Keratinocyte (primary cell): ENCODE results near the gene ADGRV1. TPM values are rescaled to one million over a fixed set of nuclear protein-coding genes. Genes with fewer than 3 reads are reported as not detected.

Source experiments
- DNase-seq: peaks from one replicate; pipeline ENCODE4 v3.0.0-alpha.2; 2011; ENCODE audit warnings: low read depth, missing footprints, low spot score
- FAIRE-seq: peaks from 2 replicates; lab custom pipeline; 2011; peaks lifted over from hg19 to GRCh38; lab: Jason Lieb, UNC
- H2AFZ ChIP-seq: 2 replicates; pipeline ENCODE4 v1.6.0; 2012; ENCODE audit warnings: low read length, control low read depth, inconsistent platforms; ENCODE audit not compliant: control insufficient read depth
- H3K27ac ChIP-seq: 2 replicates; pipeline ENCODE4 v1.5.1; 2011; ENCODE audit warnings: low read length; ENCODE audit not compliant: control insufficient read depth, insufficient read depth
- H3K27me3 ChIP-seq: 3 replicates; pipeline ENCODE4 v1.6.0; 2011; ENCODE audit warnings: low read length; ENCODE audit not compliant: control insufficient read depth, insufficient read depth; ENCODE audit errors: extremely low read depth
- H3K36me3 ChIP-seq, 2 experiments: 2 replicates in 1 of 2; 3 replicates in 1 of 2; pipeline ENCODE4 v1.5.1; 2011; ENCODE audit warnings: low read length in 2 of 2, mild to moderate bottlenecking in 1 of 2; ENCODE audit not compliant: control insufficient read depth in 2 of 2, insufficient read depth in 2 of 2; ENCODE audit errors: extremely low read depth in 1 of 2
- H3K4me1 ChIP-seq: 3 replicates; pipeline ENCODE4 v1.5.1; 2011; ENCODE audit warnings: low read length; ENCODE audit not compliant: control insufficient read depth, insufficient read depth; ENCODE audit errors: extremely low read depth
- H3K4me2 ChIP-seq: 3 replicates; pipeline ENCODE4 v1.6.0; 2011; ENCODE audit warnings: low read depth, low read length; ENCODE audit not compliant: control insufficient read depth, insufficient read depth; ENCODE audit errors: extremely low read depth
- H3K4me3 ChIP-seq, 3 experiments: fragments of 200-600 bp in 1 of 3; sonication (generic) in 1 of 3; 2 replicates in 2 of 3; 3 replicates in 1 of 3; pipeline ENCODE4 v1.5.1; 2011 to 2016; ENCODE audit warnings: low read length in 3 of 3, mild to moderate bottlenecking in 3 of 3, control low read depth in 2 of 3, inconsistent platforms in 1 of 3, low read depth in 1 of 3, mixed read lengths in 1 of 3, mixed run types in 1 of 3, moderate library complexity in 1 of 3; ENCODE audit not compliant: control insufficient read depth in 2 of 3, insufficient read depth in 2 of 3; ENCODE audit errors: extremely low read depth in 1 of 3
- H3K79me2 ChIP-seq: 2 replicates; pipeline ENCODE4 v1.6.0; 2012; ENCODE audit warnings: low read length; ENCODE audit not compliant: control insufficient read depth, insufficient read depth
- H3K9ac ChIP-seq: 3 replicates; pipeline ENCODE4 v1.6.0; 2011; ENCODE audit warnings: low read length; ENCODE audit not compliant: control insufficient read depth, insufficient read depth; ENCODE audit errors: extremely low read depth
- H3K9me1 ChIP-seq: 3 replicates; pipeline ENCODE4 v1.6.0; 2011; ENCODE audit warnings: low read length; ENCODE audit not compliant: control insufficient read depth, insufficient read depth; ENCODE audit errors: extremely low read depth
- H3K9me3 ChIP-seq: 2 replicates; pipeline ENCODE4 v1.5.1; 2012; ENCODE audit warnings: low read depth, low read length; ENCODE audit not compliant: control insufficient read depth
- H4K20me1 ChIP-seq: 3 replicates; pipeline ENCODE4 v1.6.0; 2011; ENCODE audit warnings: low read length; ENCODE audit not compliant: control insufficient read depth, insufficient read depth; ENCODE audit errors: extremely low read depth
- EZH2 ChIP-seq: IDR thresholded peaks from one replicate; pipeline ENCODE4 v1.6.1; 2012; ENCODE audit warnings: inconsistent platforms, mild to moderate bottlenecking, low read length, moderate library complexity
- dilution Hi-C: fragments of 300-500 bp; cut with MboI; formaldehyde crosslinking; loops from one replicate; pipeline ENCODE4 v1.7.0; 2020; ENCODE audit warnings: low sequenced_read_pairs; ENCODE audit not compliant: extremely low pct_ligation_motif_present
- polyA plus RNA-seq, 5 experiments: library from polyadenylated mRNA; depleted of rRNA in 3 of 5; stranded (reverse) in 3 of 5; stranded (forward) in 1 of 5; unstranded in 1 of 5; fragments of >200 nt; gene quantifications; 1 replicate in 1 of 5; 2 replicates in 3 of 5; 3 replicates in 1 of 5; pipeline versions ENCODE4 v1.2.1 to v1.2.3, GENCODE V29; 2011 to 2012; ENCODE audit warnings: missing spikeins in 2 of 5, low read depth in 1 of 5, low replicate concordance in 1 of 5
- TF ChIP-seq, protein P1 (sequence below), 3 experiments: IDR thresholded peaks in 1 of 3; conservative IDR thresholded peaks in 1 of 3; optimal IDR thresholded peaks in 1 of 3; 2 replicates in 2 of 3; 3 replicates in 1 of 3; pipeline versions ENCODE3 to v1.5.1; 2011; ENCODE audit warnings: low read length in 3 of 3, mild to moderate bottlenecking in 3 of 3, moderate library complexity in 2 of 3, control low read depth in 1 of 3, inconsistent platforms in 1 of 3; ENCODE audit not compliant: insufficient read depth in 2 of 3; ENCODE audit errors: extremely low read depth in 1 of 3

The ADGRV1 gene
- polyA plus RNA-seq, 1 donor (not counting 4 experiments of a cell fraction or from before 2014, with no cell fraction given) = 0.05 TPM

DNA sequence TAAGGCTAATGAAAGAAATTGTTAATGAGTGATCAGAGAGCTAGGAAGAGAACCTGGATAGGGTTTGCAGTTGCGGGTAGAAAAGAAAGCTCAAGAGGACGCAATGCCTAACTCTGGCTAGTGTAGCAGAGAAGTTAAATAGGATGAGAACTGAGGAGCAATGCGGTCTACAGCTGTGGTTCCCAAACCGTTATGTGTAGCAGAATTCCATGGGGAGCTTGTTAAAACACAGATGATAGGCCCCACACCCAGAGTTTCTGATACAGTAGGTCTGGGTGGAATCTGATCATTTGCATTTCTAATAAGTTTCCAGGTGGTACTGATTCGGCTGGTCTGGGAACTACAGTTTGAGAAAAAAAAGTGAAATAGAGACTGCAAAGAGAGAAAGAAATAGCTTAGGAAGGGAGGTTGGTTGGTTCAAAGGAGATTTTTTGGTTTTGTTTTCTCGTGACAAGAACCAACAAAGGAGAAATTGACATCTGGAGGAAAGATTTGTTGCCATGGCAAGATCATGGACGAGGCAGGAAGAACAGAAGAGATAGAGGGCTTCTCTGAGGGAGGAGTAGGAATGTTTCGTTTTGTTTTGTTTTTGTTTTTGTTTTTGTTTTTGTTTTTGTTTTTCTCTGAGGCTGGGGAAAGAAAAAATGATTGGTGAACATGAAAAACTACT, 548.4 kb downstream of the ADGRV1 start:
- FAIRE-seq = no peak
- dilution Hi-C loops = no loop called here

DNA sequence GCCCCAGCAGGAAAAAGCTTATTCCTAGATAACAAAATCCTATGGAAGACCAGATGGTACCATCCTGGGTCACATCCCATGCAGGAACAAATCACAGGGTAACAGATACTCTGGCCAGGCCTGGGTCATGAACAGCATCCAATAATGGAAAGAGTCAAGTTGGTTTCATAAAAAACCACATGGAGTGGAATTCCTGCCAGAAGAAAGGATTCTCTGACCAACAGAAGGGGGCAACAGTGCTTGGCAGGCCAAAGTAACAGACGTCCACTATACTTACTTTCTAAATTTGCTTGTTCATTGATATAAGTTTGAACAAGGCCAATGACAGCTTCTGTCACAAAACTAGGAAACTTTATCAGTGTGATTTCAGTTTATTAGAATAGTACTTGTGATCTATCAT, 551.0 kb downstream of the ADGRV1 start:
- no peak for FAIRE-seq

More for the DNA sequence above, 548.4 kb downstream of the ADGRV1 start:
- no peak for TF ChIP-seq EZH2
- TF ChIP-seq, protein P1, sequence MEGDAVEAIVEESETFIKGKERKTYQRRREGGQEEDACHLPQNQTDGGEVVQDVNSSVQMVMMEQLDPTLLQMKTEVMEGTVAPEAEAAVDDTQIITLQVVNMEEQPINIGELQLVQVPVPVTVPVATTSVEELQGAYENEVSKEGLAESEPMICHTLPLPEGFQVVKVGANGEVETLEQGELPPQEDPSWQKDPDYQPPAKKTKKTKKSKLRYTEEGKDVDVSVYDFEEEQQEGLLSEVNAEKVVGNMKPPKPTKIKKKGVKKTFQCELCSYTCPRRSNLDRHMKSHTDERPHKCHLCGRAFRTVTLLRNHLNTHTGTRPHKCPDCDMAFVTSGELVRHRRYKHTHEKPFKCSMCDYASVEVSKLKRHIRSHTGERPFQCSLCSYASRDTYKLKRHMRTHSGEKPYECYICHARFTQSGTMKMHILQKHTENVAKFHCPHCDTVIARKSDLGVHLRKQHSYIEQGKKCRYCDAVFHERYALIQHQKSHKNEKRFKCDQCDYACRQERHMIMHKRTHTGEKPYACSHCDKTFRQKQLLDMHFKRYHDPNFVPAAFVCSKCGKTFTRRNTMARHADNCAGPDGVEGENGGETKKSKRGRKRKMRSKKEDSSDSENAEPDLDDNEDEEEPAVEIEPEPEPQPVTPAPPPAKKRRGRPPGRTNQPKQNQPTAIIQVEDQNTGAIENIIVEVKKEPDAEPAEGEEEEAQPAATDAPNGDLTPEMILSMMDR (optimal IDR thresholded peaks at IDR 0.05 in 1 of 3, IDR thresholded peaks at IDR 0.05 in 1 of 3, conservative IDR thresholded peaks at IDR 0.05 in 1 of 3; ENCODE audit: extremely low read depth in 1 of 3, insufficient read depth in 2 of 3, low read length in 3 of 3) = no peak
- Histone ChIP-seq H3K9me1 (no peaks in the 10 kb centered on the region), H3K4me3 (no peak overlapping the region), H3K4me1 (no peaks in the 10 kb centered on the region), H3K27me3 (no peaks in the 10 kb centered on the region), H3K27ac (no peak overlapping the region), H3K9ac (no peak overlapping the region), H3K36me3 (no peaks in the 10 kb centered on the region), H4K20me1 (no peaks in the 10 kb centered on the region), H3K79me2 (no peaks in the 10 kb centered on the region), H3K4me2 (no peak overlapping the region), H3K9me3 (no peaks in the 10 kb centered on the region), H2AFZ (no peak overlapping the region)
- no peak for DNase-seq

More for the DNA sequence above, 551.0 kb downstream of the ADGRV1 start:
- no peak overlapping the region for H3K27ac ChIP-seq
- H3K27me3 ChIP-seq = no peaks in the 10 kb centered on the region
- H3K4me1 ChIP-seq = no peaks in the 10 kb centered on the region
- H3K9me1 ChIP-seq = no peaks in the 10 kb centered on the region
- H3K79me2 ChIP-seq = no peaks in the 10 kb centered on the region
- TF ChIP-seq EZH2 = no peak
- TF ChIP-seq, protein P1 (optimal IDR thresholded peaks at IDR 0.05 in 1 of 3, IDR thresholded peaks at IDR 0.05 in 1 of 3, conservative IDR thresholded peaks at IDR 0.05 in 1 of 3; ENCODE audit: extremely low read depth in 1 of 3, insufficient read depth in 2 of 3, low read length in 3 of 3) = no peak
- no peak for DNase-seq
- H3K9ac ChIP-seq = no peak overlapping the region
- no peak overlapping the region for H3K4me2 ChIP-seq
- no peaks in the 10 kb centered on the region for H3K9me3 ChIP-seq
- H3K4me3 ChIP-seq = no peak overlapping the region
- dilution Hi-C loops = no loop called here
- H2AFZ ChIP-seq = no peak overlapping the region
- H3K36me3 ChIP-seq = no peaks in the 10 kb centered on the region
- no peaks in the 10 kb centered on the region for H4K20me1 ChIP-seq
